ENCODE measurements around the gene DAB2IP.

Gene DAB2IP

GRCh38 chr9:121667214-121667613, 15.8 kb downstream of the DAB2IP start:
- H3F3A ChIP-seq (ENCODE audit: insufficient read depth, low read length) = no peaks in the 10 kb centered on the region
- peaks cover 7% of the 10 kb centered on the region; the same call in 1 of the 2 replicates for H3K27me3 ChIP-seq (ENCODE audit: insufficient read depth, low read length)
- H3K4me2 ChIP-seq (ENCODE audit: low read length) = no peak overlapping the region
- no peaks in the 10 kb centered on the region for H4K20me1 ChIP-seq (ENCODE audit: insufficient read depth, low read length)
- no peak overlapping the region for H3K4me3 ChIP-seq (ENCODE audit: low read depth, low read length, poor library complexity, severe bottlenecking)
- no peaks in the 10 kb centered on the region for H3K9me3 ChIP-seq (ENCODE audit: low read length)
- H2AFZ ChIP-seq (ENCODE audit: low read length) = no peak overlapping the region
- H3K36me3 ChIP-seq (ENCODE audit: insufficient read depth, low read length) = no peaks in the 10 kb centered on the region
- no peaks in the 10 kb centered on the region for H3K9me2 ChIP-seq (ENCODE audit: low read depth, low read length)
- H3K27ac ChIP-seq (ENCODE audit: low read depth, low read length, poor library complexity, severe bottlenecking) = no peak overlapping the region
- H3K79me2 ChIP-seq (ENCODE audit: insufficient read depth, low read length) = no peaks in the 10 kb centered on the region
- TF ChIP-seq EZH2 (IDR thresholded peaks at IDR 0.05; ENCODE audit: borderline replicate concordance, low read length) (no peak), CTCF (IDR thresholded peaks at IDR 0.05; ENCODE audit: low read length) (no peak)
- no peaks in the 10 kb centered on the region for H3K4me1 ChIP-seq (ENCODE audit: insufficient read depth, low read length, severe bottlenecking)
- no peak overlapping the region for H3K9ac ChIP-seq (ENCODE audit: low read length)

GRCh38 chr9:121667890-121668289, 16.5 kb downstream of the DAB2IP start:
- no peak overlapping the region for H3K27ac ChIP-seq (ENCODE audit: low read depth, low read length, poor library complexity, severe bottlenecking)
- peaks cover 7% of the 10 kb centered on the region; the same call in 1 of the 2 replicates for H3K27me3 ChIP-seq (ENCODE audit: insufficient read depth, low read length)
- H4K20me1 ChIP-seq (ENCODE audit: insufficient read depth, low read length) = no peaks in the 10 kb centered on the region
- no peaks in the 10 kb centered on the region for H3K9me3 ChIP-seq (ENCODE audit: low read length)
- H3K79me2 ChIP-seq (ENCODE audit: insufficient read depth, low read length) = no peaks in the 10 kb centered on the region
- no peak overlapping the region for H3K4me3 ChIP-seq (ENCODE audit: low read depth, low read length, poor library complexity, severe bottlenecking)
- TF ChIP-seq CTCF (IDR thresholded peaks at IDR 0.05; ENCODE audit: low read length) (no peak), EZH2 (IDR thresholded peaks at IDR 0.05; ENCODE audit: borderline replicate concordance, low read length) (no peak)
- H3F3A ChIP-seq (ENCODE audit: insufficient read depth, low read length) = no peaks in the 10 kb centered on the region
- no peaks in the 10 kb centered on the region for H3K4me1 ChIP-seq (ENCODE audit: insufficient read depth, low read length, severe bottlenecking)
- no peak overlapping the region for H3K4me2 ChIP-seq (ENCODE audit: low read length)
- no peak overlapping the region for H3K9ac ChIP-seq (ENCODE audit: low read length)
- H2AFZ ChIP-seq (ENCODE audit: low read length) = no peak overlapping the region
- H3K9me2 ChIP-seq (ENCODE audit: low read depth, low read length) = no peaks in the 10 kb centered on the region
- no peaks in the 10 kb centered on the region for H3K36me3 ChIP-seq (ENCODE audit: insufficient read depth, low read length)

- TF ChIP-seq EZH2 (IDR thresholded peaks at IDR 0.05; ENCODE audit: borderline replicate concordance, low read length) (no peak), CTCF (IDR thresholded peaks at IDR 0.05; ENCODE audit: low read length) (no peak)
- Histone ChIP-seq H4K20me1 (ENCODE audit: insufficient read depth, low read length) (no peaks in the 10 kb centered on the region), H3K27me3 (ENCODE audit: insufficient read depth, low read length) (peaks cover 7% of the 10 kb centered on the region; the same call in 1 of the 2 replicates), H3K4me1 (ENCODE audit: insufficient read depth, low read length, severe bottlenecking) (no peaks in the 10 kb centered on the region), H3K36me3 (ENCODE audit: insufficient read depth, low read length) (no peaks in the 10 kb centered on the region), H2AFZ (ENCODE audit: low read length) (no peak overlapping the region), H3K4me2 (ENCODE audit: low read length) (no peak overlapping the region), H3K4me3 (ENCODE audit: low read depth, low read length, poor library complexity, severe bottlenecking) (no peak overlapping the region), H3K79me2 (ENCODE audit: insufficient read depth, low read length) (no peaks in the 10 kb centered on the region), H3K9me2 (ENCODE audit: low read depth, low read length) (no peaks in the 10 kb centered on the region), H3F3A (ENCODE audit: insufficient read depth, low read length) (no peaks in the 10 kb centered on the region), H3K27ac (ENCODE audit: low read depth, low read length, poor library complexity, severe bottlenecking) (no peak overlapping the region), H3K9me3 (ENCODE audit: low read length) (no peaks in the 10 kb centered on the region), H3K9ac (ENCODE audit: low read length) (no peak overlapping the region)
Measured at GRCh38 chr9:121670431-121670830, 19.0 kb downstream of the DAB2IP start.

Measured in OCI-LY1 (cell line).